ENCODE data around the gene SSTR3.

DNA sequence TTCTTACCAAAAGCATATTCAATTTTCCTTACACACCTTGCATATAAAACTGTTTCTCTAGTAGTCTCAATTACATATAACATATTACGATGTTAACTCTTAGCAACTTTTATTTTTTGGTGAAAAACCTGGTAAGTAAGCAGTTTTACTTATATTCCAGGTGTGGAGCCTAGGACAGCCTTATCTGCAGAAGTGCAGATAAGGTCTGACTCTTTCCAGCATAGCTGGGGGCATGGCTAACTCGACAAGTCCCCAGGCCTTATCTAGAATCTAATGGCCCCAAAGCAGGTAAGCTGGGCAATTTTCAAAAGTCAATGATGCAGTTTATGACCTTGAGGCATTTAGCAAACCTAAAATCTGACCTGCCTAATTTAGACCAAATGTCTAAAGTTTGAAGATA is 20.1 kb downstream of the SSTR3 start:
- TF ChIP-seq, protein P1, sequence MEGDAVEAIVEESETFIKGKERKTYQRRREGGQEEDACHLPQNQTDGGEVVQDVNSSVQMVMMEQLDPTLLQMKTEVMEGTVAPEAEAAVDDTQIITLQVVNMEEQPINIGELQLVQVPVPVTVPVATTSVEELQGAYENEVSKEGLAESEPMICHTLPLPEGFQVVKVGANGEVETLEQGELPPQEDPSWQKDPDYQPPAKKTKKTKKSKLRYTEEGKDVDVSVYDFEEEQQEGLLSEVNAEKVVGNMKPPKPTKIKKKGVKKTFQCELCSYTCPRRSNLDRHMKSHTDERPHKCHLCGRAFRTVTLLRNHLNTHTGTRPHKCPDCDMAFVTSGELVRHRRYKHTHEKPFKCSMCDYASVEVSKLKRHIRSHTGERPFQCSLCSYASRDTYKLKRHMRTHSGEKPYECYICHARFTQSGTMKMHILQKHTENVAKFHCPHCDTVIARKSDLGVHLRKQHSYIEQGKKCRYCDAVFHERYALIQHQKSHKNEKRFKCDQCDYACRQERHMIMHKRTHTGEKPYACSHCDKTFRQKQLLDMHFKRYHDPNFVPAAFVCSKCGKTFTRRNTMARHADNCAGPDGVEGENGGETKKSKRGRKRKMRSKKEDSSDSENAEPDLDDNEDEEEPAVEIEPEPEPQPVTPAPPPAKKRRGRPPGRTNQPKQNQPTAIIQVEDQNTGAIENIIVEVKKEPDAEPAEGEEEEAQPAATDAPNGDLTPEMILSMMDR (IDR thresholded peaks at IDR 0.05; ENCODE audit: low read depth, low read length), result no peak
- TF ChIP-seq EZH2phosphoT487 (IDR thresholded peaks at IDR 0.05; ENCODE audit: low read depth), result no peak

Measured in OCI-LY3 (cell line).